Activated CD8-positive, alpha-beta memory T cell treated with anti-CD3 and anti-CD28 coated beads for 24 hours (primary cell): ENCODE data around the gene CCDC88C.

ENCODE experiments used
- DNase-seq: peaks from one replicate; pipeline ENCODE4 v3.0.0-alpha.2; 2020

Gene CCDC88C

GRCh38 chr14:91377700-91378652 lies 39.6 kb downstream of the CCDC88C start:
- no peak for DNase-seq

DNA sequence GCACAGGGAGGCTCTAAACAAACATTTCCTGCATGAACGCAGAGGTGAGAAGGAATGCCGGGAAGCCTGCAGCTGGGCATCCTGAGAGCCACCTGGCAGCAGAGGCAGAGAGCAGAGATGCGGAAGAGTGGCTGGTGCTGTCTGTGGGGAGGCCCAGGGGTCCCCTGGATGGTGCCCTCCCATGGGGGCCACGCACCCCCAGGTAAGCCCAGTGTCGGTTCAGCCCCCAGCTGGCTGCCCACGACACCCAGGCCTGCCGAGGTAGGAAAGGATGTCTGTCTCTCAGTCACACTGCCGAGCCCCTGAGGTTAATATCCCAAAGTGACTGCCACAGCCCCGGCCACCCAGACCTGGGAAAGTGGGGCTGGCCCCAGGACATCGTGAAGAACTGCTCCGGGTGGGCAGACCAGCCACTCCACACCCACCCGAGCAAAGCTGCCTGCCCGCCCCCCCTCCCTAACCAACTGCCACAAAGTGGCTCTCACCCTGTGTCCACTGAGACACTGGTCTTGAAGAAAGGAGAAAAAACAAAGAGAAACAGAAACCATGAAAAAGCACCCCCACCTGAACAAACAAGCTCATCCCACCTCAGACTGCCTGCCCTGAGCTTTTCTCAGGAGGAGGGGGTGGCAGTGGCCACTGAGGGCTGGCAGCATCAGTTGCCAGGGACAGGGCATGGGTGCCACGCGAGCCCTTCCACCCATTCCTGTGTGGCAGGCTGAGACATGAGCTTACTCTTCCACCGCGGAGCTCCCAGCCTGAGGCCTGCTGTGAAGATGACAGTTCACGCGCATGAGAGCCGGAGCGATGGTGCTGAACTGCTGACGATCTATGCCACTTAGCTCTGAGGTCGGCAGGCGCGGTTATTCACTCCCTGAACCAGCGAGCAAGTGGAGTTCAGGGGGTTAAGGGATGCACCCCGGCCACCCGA lies 40.8 kb downstream of the CCDC88C start:
- DNase-seq: no peak

- DNase-seq: no peak
These were observed 41.7 kb downstream of the CCDC88C start for GRCh38 chr14:91375720-91376452.

DNA sequence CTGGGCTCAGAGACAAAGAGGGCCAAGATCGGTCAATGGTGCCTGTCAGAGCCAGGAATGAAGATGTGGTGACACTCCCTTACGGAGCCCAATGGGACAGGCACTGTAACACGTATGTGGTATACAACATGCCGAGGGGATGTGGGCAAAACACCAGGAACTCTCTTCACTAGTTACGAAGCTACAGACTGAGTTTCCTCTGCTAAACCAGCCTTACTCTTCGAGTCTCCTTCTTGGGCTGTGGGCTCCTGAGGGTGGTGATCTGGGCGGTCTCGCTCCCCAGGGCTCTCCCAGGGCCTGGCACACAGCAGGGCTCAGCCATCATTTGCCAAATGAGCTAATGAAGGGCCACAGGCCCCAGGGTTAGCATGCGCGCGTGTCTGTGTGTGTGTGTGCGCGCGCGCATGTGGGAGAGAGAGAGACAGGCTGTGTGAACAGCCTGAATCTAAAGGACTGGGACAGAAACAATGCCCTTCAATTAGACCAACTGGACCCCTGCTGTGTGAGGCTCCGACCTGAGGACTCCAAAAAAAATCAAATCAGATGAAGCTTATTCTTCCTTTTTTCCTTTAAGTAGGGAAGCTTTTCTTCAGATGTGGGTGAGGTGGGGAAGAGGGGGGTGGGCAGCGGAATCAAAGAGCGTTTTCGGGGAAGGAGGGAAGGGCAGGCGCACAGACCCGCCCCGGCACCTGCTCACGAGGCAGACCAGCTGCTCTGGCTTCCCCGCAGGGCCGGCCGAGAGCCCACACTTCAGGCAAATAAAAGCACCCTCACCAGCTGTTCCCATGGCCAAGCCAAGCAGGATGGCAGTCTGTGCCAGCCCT lies 42.5 kb downstream of the CCDC88C start:
- no peak for DNase-seq

DNA sequence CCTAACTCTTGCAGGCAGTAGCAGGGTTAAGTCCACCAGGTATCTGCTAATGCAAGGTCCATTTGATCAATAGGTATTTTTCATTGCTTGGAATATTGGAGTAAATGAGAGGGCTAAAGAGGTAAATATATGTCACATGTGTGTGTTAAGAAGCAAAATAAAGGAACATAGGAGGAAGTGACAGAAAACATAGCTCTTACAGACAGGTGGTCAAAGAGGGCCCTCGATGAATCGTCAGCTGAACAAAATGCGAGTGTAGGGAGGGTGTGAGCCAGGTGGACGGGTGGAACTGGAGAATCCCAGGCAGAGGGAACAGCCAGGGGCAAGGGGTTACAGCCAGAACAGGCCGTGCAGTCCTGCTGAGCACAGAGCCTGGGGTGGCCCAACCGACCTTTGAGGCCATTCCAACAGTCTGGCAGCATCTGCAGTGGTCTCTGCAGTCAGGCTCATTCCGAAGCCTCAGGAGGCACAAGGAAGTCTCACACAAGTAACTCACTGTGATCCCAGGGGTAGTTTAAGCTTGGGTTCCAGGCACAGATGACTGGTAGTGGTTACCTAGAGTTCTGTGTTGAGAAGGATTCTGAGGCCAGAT lies 43.2 kb downstream of the CCDC88C start:
- DNase-seq: no peak

- no peak for DNase-seq
These were observed 43.9 kb downstream of the CCDC88C start for GRCh38 chr14:91373591-91374254.

- DNase-seq: no peak
These were observed 44.7 kb downstream of the CCDC88C start for GRCh38 chr14:91372671-91373495.

GRCh38 chr14:91371990-91372375 lies 45.6 kb downstream of the CCDC88C start:
- DNase-seq: no peak

GRCh38 chr14:91371011-91371989 lies 46.3 kb downstream of the CCDC88C start:
- DNase-seq: no peak

GRCh38 chr14:91369628-91370445 lies 47.8 kb downstream of the CCDC88C start:
- DNase-seq: no peak

DNA sequence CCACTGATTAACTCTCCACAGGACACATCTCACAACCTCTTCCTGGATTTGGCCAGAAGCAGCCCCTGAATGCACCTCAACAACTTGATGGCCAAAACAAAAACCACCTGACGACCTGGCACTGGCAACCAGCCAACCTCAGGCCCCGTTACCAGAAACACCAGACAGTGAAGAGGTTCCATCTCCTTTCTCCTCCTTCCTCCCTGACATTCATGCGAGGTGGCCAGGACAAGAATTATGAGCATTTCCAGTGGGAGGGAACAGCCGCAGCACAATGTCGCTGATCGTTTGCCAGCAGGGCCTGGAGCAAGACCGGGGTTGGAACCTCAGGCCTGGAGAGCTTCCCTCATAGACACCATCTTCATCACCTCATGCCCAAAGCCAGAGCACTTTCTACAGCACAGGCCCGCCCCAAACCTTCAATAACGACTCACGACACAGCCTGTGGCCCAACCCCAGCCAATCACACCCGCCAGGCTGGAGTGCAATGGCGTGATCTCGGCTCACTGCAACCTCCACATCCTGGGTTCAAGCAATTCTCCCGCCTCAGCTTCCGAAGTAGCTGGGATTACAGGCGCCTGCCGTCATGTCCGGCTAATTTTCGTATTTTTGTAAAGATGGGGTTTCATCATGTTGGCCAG lies 48.7 kb downstream of the CCDC88C start:
- no peak for DNase-seq

GRCh38 chr14:91367173-91368171 lies 50.1 kb downstream of the CCDC88C start:
- DNase-seq: no peak

- no peak for DNase-seq
These were observed 50.9 kb downstream of the CCDC88C start for GRCh38 chr14:91366749-91367148.

GRCh38 chr14:91365552-91365951 lies 52.1 kb downstream of the CCDC88C start:
- DNase-seq: no peak

DNA sequence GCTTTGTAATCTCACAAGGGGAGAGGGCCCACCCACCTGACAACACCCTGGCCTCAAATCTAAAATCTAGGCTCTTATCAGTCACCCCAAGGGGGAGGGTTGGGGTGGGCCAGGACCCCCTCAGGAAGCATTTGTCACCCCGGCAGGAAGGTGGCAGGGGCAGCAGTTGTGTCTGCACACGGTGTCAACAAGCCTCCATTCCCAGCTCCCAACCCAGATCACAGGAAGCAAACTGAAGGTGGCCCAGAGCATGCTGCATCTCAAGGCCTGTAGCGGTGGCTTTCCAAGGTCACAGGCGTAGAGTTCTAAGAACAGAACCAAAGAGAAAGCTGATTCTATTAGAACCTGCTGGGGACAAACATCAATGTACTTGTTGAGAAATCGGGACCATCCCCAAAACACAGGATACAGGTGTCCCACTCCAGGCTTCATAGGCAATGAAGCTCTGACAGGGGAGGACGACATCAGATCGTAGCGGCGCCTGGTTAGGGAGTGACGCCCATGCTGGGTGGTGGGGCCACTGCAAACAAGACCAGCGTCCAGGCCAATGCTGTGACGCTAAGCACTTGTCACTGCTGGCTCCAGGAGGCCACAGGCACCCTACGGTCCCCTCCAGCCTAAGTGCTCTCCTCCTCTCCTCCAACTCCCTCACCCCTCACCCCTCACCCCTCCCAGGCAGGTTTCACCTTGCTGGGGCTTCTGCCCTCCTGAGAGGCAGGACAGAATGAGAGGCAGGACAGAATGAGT lies 52.9 kb downstream of the CCDC88C start:
- no peak for DNase-seq
